HepG2 (cell line): ENCODE data around the gene NCOR2. TPM values are rescaled to one million over a fixed set of nuclear protein-coding genes. Genes with fewer than 3 reads are reported as not detected.
A peak's percentile ranks its signal among the peaks of the same experiment; 100 is the strongest.

Experiments
- ATF7 ChIP-seq, 2 experiments: fragments of 450-650 bp in 1 of 2; sonication (generic) in 1 of 2; formaldehyde crosslinking in 1 of 2; IDR thresholded peaks; 2 replicates each; pipeline versions ENCODE4 v1.4.0 to v1.6.1; 2016 to 2020; ENCODE audit warnings: antibody characterized with exemption in 1 of 2, mild to moderate bottlenecking in 1 of 2, missing genetic modification reagents in 1 of 2
- CEBPB ChIP-seq: IDR thresholded peaks from 2 replicates; pipeline ENCODE4 v1.6.1; 2011; ENCODE audit warnings: low read depth, low read length, improper control_type of control experiment, borderline replicate concordance
- CEBPZ ChIP-seq: IDR thresholded peaks from 2 replicates; pipeline ENCODE4 v1.6.1; 2012; ENCODE audit warnings: low read length, improper control_type of control experiment
- FOXO1 ChIP-seq: sonication (generic); formaldehyde crosslinking; IDR thresholded peaks from 2 replicates; pipeline ENCODE4 v1.4.0; 2020; ENCODE audit warnings: missing genetic modification reagents
- HCFC1 ChIP-seq: fragments of 150-350 bp; IDR thresholded peaks from 2 replicates; pipeline ENCODE4 v1.6.1; 2014; ENCODE audit warnings: low read depth, low read length
- MNT ChIP-seq: fragments of 450-650 bp; IDR thresholded peaks from 2 replicates; pipeline ENCODE4 v1.6.1; 2016
- PAF1 ChIP-seq: IDR thresholded peaks from 2 replicates; pipeline ENCODE4 v1.6.1; 2016; ENCODE audit warnings: missing genetic modification reagents, missing compliant biosample characterization
- RNF219 ChIP-seq: sonication (generic); formaldehyde crosslinking; IDR thresholded peaks from 2 replicates; pipeline ENCODE4 v1.5.0; 2020; ENCODE audit warnings: mild to moderate bottlenecking, missing genetic modification reagents
- SP2 ChIP-seq: sonication (generic); formaldehyde crosslinking; IDR thresholded peaks from 2 replicates; pipeline ENCODE4 v1.5.1; 2020; ENCODE audit warnings: mild to moderate bottlenecking, missing genetic modification reagents
- ZBTB42 ChIP-seq: sonication (generic); formaldehyde crosslinking; IDR thresholded peaks from 2 replicates; pipeline ENCODE4 v1.5.0; 2020; ENCODE audit warnings: mild to moderate bottlenecking, missing genetic modification reagents
- ZFAT ChIP-seq: sonication (generic); formaldehyde crosslinking; conservative IDR thresholded peaks from 2 replicates; pipeline ENCODE4 v1.8.1; 2023; ENCODE audit warnings: missing genetic modification reagents, inconsistent platforms
- ZNF121 ChIP-seq: sonication (generic); formaldehyde crosslinking; IDR thresholded peaks from 2 replicates; pipeline ENCODE4 v1.5.0; 2020; ENCODE audit warnings: mild to moderate bottlenecking, missing genetic modification reagents
- ZNF337 ChIP-seq: sonication (generic); formaldehyde crosslinking; IDR thresholded peaks from 2 replicates; pipeline ENCODE4 v1.5.1; 2020; ENCODE audit warnings: missing genetic modification reagents, low read depth, mild to moderate bottlenecking, borderline replicate concordance
- ZNF501 ChIP-seq: sonication (generic); formaldehyde crosslinking; IDR thresholded peaks from 2 replicates; pipeline ENCODE4 v1.5.1; 2020; ENCODE audit warnings: mild to moderate bottlenecking, moderate library complexity, missing genetic modification reagents
- ZNF773 ChIP-seq: sonication (generic); formaldehyde crosslinking; IDR thresholded peaks from 2 replicates; pipeline ENCODE4 v1.4.0; 2020; ENCODE audit warnings: missing genetic modification reagents, borderline replicate concordance
- ZNF839 ChIP-seq: sonication (generic); formaldehyde crosslinking; IDR thresholded peaks from 2 replicates; pipeline ENCODE4 v1.4.0; 2020; ENCODE audit warnings: missing genetic modification reagents, mild to moderate bottlenecking, borderline replicate concordance
- ZSCAN29 ChIP-seq: sonication (generic); formaldehyde crosslinking; conservative IDR thresholded peaks from 2 replicates; pipeline ENCODE4 v1.4.0; 2020; ENCODE audit warnings: mild to moderate bottlenecking, missing genetic modification reagents
- ZUFSP ChIP-seq: sonication (generic); formaldehyde crosslinking; IDR thresholded peaks from 2 replicates; pipeline ENCODE4 v1.9.0; 2021; ENCODE audit warnings: missing genetic modification reagents, mild to moderate bottlenecking, borderline replicate concordance
- polyA plus RNA-seq, 8 experiments: library from polyadenylated mRNA; depleted of rRNA in 3 of 8; stranded (reverse) in 7 of 8; unstranded in 1 of 8; fragments of >200 nt; fragmentation: Illumina TruSeq in 4 of 8; extraction: Trizol in 4 of 8; gene quantifications; 2 replicates each; pipeline versions ENCODE4 v1.2.1 to v1.2.3, GENCODE V29; 2011 to 2016; ENCODE audit warnings: low read depth in 4 of 8, missing spikeins in 1 of 8, mixed read lengths in 1 of 8; ENCODE audit not compliant: insufficient read depth in 1 of 8
- total RNA-seq, 5 experiments: library from RNA; depleted of rRNA; stranded (reverse); fragments of >200 nt; fragmentation: Illumina TruSeq; extraction: Trizol; gene quantifications; 2 replicates each; pipeline ENCODE4 v1.2.3, GENCODE V29; 2016; ENCODE audit warnings: low read depth in 1 of 5
- TF ChIP-seq, protein P1 (sequence below): sonication (generic); formaldehyde crosslinking; IDR thresholded peaks from 2 replicates; pipeline ENCODE4 v1.5.0; 2020; ENCODE audit warnings: missing genetic modification reagents

The NCOR2 gene
- total and polyA plus RNA-seq, 2 of the 13 experiments (the other 11 are each of a cell fraction or from before 2014, with no cell fraction given), result 4.5 to 5.7 TPM

DNA sequence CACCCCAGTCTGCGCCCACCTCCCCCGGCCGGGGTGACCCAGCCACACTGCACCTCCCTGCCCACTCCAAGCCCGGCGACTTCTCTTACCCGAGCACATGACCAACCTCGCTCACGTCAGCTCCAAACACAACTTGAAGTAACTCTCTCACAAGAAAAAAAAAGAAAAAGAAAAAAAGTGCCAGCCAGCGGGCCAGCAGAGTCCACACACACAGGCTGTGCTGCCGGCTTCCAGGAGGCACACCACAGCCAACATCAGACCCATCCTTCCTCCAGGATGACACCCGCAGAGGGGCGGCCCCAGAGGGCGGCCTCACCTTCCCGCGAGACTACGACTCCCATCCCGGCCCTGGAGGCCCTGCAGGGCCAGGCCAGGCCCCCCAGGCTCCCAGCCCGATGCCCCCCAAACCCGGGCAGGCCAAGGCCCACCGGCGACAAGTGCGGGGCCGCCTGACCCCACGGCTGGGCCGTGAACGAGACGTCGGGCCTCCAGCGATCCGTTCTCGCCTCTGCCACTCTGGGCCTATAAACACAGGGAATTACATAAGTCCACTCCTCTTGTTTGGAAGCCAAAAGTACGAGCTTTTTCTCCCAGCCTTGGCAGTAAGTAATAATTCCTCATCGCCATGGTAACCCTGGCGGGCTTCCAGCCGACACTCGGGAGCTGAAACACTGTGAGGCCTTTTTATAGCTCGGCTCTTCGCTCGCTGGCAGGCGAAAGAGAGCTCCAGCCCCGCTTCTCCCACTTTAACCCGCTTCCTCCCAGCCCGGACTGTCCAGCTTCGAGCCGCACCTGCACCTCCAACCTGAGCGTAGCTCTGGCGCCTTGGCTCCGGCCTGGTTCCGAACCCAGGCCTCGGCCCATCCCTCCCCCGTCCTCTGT lies 49.1 kb downstream of the NCOR2 start (continued):
- peak; percentile 77; the same call in 1 of the 2 replicates for TF ChIP-seq ZNF839
- TF ChIP-seq ATF7 (IDR thresholded peaks at IDR 0.05), result no peak
- peak; percentile 64 for TF ChIP-seq ATF7 (CRISPR knock-in tag; IDR thresholded peaks at IDR 0.05)
- no peak for TF ChIP-seq CEBPZ
- no peak for TF ChIP-seq CEBPB
- no peak; the same call in 1 of the 2 replicates for TF ChIP-seq ZSCAN29 (CRISPR knock-in tag)
- no peak for TF ChIP-seq ZUFSP (CRISPR knock-in tag)
- TF ChIP-seq SP2 (CRISPR knock-in tag), result no peak
- no peak for TF ChIP-seq MNT
- peak; percentile 74 for TF ChIP-seq ZNF501 (CRISPR knock-in tag)
- TF ChIP-seq FOXO1, result peak; percentile 36; the same call in 1 of the 2 replicates
- 0 out of 2 replicates have a peak, but pooled peaks have one; percentile 52 for TF ChIP-seq ZFAT
- no peak for TF ChIP-seq HCFC1
- no peak for TF ChIP-seq PAF1 (CRISPR knock-in tag)
- TF ChIP-seq ZNF337, result no peak
- TF ChIP-seq, protein P1, sequence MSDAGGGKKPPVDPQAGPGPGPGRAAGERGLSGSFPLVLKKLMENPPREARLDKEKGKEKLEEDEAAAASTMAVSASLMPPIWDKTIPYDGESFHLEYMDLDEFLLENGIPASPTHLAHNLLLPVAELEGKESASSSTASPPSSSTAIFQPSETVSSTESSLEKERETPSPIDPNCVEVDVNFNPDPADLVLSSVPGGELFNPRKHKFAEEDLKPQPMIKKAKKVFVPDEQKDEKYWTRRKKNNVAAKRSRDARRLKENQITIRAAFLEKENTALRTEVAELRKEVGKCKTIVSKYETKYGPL (CRISPR knock-in tag), result peak; percentile 90
- 0 out of 2 replicates have a peak, but pooled peaks have one; percentile 77 for TF ChIP-seq ZNF773 (CRISPR knock-in tag)
- no peak for TF ChIP-seq ZBTB42 (CRISPR knock-in tag)
- TF ChIP-seq ZNF121, result peak; percentile 12; the same call in 1 of the 2 replicates
- no peak for TF ChIP-seq RNF219 (CRISPR knock-in tag)
